PC-9 (cell line): Measurements from ENCODE around the gene OR5D18. TPM values are rescaled to one million over a fixed set of nuclear protein-coding genes. Genes with fewer than 3 reads are reported as not detected.

Experiments
- BruUV-seq: library from RNA; stranded (reverse); fragments of 400-500 nt; replicated peaks from 2 replicates; lab custom pipeline; 2021; lab: Mats Ljungman, UMichigan
- CTCF ChIA-PET: fragments of 300-600 bp; sonication (Branson Sonifier 250); formaldehyde crosslinking; loops from one replicate; lab custom pipeline; 2022; ENCODE audit warnings: antibody characterized with exemption; lab: Charles Lee
- POLR2A ChIA-PET: fragments of 300-600 bp; sonication (Branson Sonifier 250); formaldehyde crosslinking; loops from one replicate; lab custom pipeline; 2022; ENCODE audit warnings: antibody characterized with exemption; ENCODE audit not compliant: unreplicated experiment; lab: Charles Lee
- DNase-seq, 2 experiments: peaks; one replicate each; pipeline versions ENCODE4 v3.0.0 to v3.0.0-alpha.2; 2015 to 2022; ENCODE audit warnings: mixed read lengths in 1 of 2
- H2AFZ ChIP-seq: fragments of 200-600 bp; sonication (generic); 2 replicates; pipeline ENCODE4 v1.8.1; 2017; ENCODE audit warnings: antibody characterized with exemption
- H3F3A ChIP-seq: fragments of 200-600 bp; sonication (generic); 2 replicates; pipeline ENCODE4 v1.8.1; 2017; ENCODE audit warnings: antibody characterized with exemption, mild to moderate bottlenecking, low read depth; ENCODE audit not compliant: insufficient read depth
- H3K27ac ChIP-seq: fragments of 200-600 bp; sonication (generic); 2 replicates; pipeline ENCODE4 v1.6.1; 2016; ENCODE audit warnings: mixed run types
- H3K27me3 ChIP-seq: fragments of 200-600 bp; sonication (generic); 2 replicates; pipeline ENCODE4 v1.6.1; 2016; ENCODE audit warnings: low read depth, mixed run types; ENCODE audit not compliant: insufficient read depth
- H3K36me3 ChIP-seq: fragments of 200-600 bp; sonication (generic); 2 replicates; pipeline ENCODE4 v1.6.1; 2016; ENCODE audit warnings: low read depth, mixed run types
- H3K4me1 ChIP-seq: fragments of 200-600 bp; sonication (generic); replicated peaks from 2 replicates; pipeline ENCODE4 v1.6.1; 2016; ENCODE audit warnings: mixed run types; ENCODE audit not compliant: insufficient read depth
- H3K4me2 ChIP-seq: fragments of 200-600 bp; sonication (generic); 2 replicates; pipeline ENCODE4 v1.6.1; 2017; ENCODE audit warnings: mixed run types
- H3K4me3 ChIP-seq: fragments of 200-600 bp; sonication (generic); 2 replicates; pipeline ENCODE4 v1.6.1; 2016; ENCODE audit warnings: mixed run types
- H3K79me2 ChIP-seq: fragments of 200-600 bp; sonication (generic); 2 replicates; pipeline ENCODE4 v1.6.1; 2017; ENCODE audit warnings: low read depth, mixed run types
- H3K9me2 ChIP-seq: fragments of 200-600 bp; sonication (generic); 2 replicates; pipeline ENCODE4 v1.8.1; 2017; ENCODE audit warnings: mild to moderate bottlenecking; ENCODE audit not compliant: insufficient read depth
- H3K9me3 ChIP-seq: fragments of 200-600 bp; sonication (generic); 2 replicates; pipeline ENCODE4 v1.8.1; 2016; ENCODE audit warnings: low read depth; ENCODE audit not compliant: insufficient read depth
- H4K20me1 ChIP-seq: fragments of 200-600 bp; sonication (generic); 2 replicates; pipeline ENCODE4 v1.8.1; 2017; ENCODE audit not compliant: insufficient read depth
- EZH2 ChIP-seq: fragments of 200-600 bp; sonication (generic); IDR thresholded peaks from 2 replicates; pipeline ENCODE4 v1.8.0; 2017; ENCODE audit warnings: antibody characterized with exemption, low read depth
- intact Hi-C: fragments of 100-400 bp; cut with micrococcal nuclease; formaldehyde crosslinking; loops from one replicate; pipeline ENCODE4 v1.10.0; 2022; ENCODE audit not compliant: unreplicated experiment
- total RNA-seq: library from RNA; stranded (reverse); gene quantifications from 2 replicates; pipeline ENCODE4 v1.2.3, GENCODE V29; 2021
- TF ChIP-seq, protein P1 (sequence below): fragments of 200-600 bp; sonication (generic); conservative IDR thresholded peaks from 2 replicates; pipeline ENCODE4 v1.6.1; 2017; ENCODE audit warnings: mixed run types, antibody characterized with exemption, mild to moderate bottlenecking, moderate library complexity

Gene OR5D18
- total RNA-seq, 1 experiment from 2014 or later, result not detected

DNA sequence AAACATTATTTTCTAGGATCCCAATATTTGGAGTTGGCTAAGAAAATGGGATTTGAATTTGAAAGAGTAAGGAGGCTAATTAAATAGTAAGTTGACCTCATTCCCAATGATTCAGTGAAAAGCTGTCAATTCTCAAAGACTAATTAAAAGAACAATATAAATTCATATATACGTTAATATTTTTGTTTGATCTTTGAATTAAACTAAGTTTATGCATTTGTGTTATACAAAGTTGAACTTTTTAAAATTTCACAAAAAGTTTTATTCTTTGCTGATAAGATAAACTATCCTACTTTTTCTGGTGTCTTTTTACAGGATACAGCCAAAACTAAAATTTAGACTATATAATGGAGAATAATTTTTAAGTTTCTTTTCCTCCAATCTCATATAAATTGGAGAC is 8.4 kb upstream of the OR5D18 start, which contains the start of gene OR5L1:
Gene OR5L1 (plus strand): TSS at position 301 of the 400 bp plus-strand sequence. CDS start 100 bp downstream, outside the sequence.
- Histone ChIP-seq H4K20me1 (no peaks in the 10 kb centered on the region), H3K36me3 (no peaks in the 10 kb centered on the region), H3K4me3 (no peak within 1 kb of the TSS), H3K79me2 (no peaks in the 10 kb centered on the region), H3K9me3 (0 out of 2 replicates have a peak, but pooled peaks cover 3% of the 10 kb centered on the region), H3K4me2 (no peak within 1 kb of the TSS), H3K27ac (no peak within 1 kb of the TSS), H3F3A (no peaks in the 10 kb centered on the region), H2AFZ (no peak within 1 kb of the TSS), H3K9me2 (no peaks in the 10 kb centered on the region), H3K27me3 (no peaks in the 10 kb centered on the region), H3K4me1 (no peaks in the 10 kb centered on the region)
- CTCF ChIA-PET, result no interaction called here
- intact Hi-C loops, result no loop called here
- POLR2A ChIA-PET, result no interaction called here
- no peak for TF ChIP-seq EZH2
- TF ChIP-seq, protein P1, sequence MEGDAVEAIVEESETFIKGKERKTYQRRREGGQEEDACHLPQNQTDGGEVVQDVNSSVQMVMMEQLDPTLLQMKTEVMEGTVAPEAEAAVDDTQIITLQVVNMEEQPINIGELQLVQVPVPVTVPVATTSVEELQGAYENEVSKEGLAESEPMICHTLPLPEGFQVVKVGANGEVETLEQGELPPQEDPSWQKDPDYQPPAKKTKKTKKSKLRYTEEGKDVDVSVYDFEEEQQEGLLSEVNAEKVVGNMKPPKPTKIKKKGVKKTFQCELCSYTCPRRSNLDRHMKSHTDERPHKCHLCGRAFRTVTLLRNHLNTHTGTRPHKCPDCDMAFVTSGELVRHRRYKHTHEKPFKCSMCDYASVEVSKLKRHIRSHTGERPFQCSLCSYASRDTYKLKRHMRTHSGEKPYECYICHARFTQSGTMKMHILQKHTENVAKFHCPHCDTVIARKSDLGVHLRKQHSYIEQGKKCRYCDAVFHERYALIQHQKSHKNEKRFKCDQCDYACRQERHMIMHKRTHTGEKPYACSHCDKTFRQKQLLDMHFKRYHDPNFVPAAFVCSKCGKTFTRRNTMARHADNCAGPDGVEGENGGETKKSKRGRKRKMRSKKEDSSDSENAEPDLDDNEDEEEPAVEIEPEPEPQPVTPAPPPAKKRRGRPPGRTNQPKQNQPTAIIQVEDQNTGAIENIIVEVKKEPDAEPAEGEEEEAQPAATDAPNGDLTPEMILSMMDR, result no peak
- BruUV-seq, result no TSS peak
- DNase-seq, result no peak

DNA sequence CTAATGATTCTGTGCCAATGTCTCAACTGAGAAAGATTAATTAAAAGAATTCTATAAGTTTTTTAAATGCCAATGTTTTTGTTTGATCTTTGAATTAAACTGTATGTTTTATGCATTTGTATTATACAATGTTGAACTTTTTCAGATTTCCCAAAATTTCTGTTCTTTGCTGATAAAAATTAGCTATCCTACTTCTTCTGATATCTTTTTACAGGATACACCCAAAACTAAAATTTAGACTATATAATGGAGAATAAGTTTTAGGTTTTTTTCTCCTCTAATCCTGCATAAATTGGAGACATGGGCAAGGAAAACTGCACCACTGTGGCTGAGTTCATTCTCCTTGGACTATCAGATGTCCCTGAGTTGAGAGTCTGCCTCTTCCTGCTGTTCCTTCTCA is 7.5 kb downstream of the OR5D18 start, which contains the start of gene OR5L2:
Gene OR5L2 (plus strand): TSS at position 301 of the 400 bp plus-strand sequence. CDS start 0 bp downstream, at position 301.
- Histone ChIP-seq H3K9me2 (no peaks in the 10 kb centered on the region), H4K20me1 (no peaks in the 10 kb centered on the region), H3K27me3 (no peaks in the 10 kb centered on the region), H3K79me2 (no peaks in the 10 kb centered on the region), H3K36me3 (no peaks in the 10 kb centered on the region), H3K9me3 (no peaks in the 10 kb centered on the region), H3K27ac (no peak within 1 kb of the TSS), H3F3A (no peaks in the 10 kb centered on the region), H2AFZ (no peak within 1 kb of the TSS), H3K4me2 (no peak within 1 kb of the TSS), H3K4me3 (no peak within 1 kb of the TSS), H3K4me1 (no peaks in the 10 kb centered on the region)
- no TSS peak for BruUV-seq
- intact Hi-C loops, result no loop called here
- DNase-seq, result no peak
- ChIA-PET CTCF (no interaction called here), POLR2A (no interaction called here)
- TF ChIP-seq, protein P1, result no peak
- no peak for TF ChIP-seq EZH2

DNA sequence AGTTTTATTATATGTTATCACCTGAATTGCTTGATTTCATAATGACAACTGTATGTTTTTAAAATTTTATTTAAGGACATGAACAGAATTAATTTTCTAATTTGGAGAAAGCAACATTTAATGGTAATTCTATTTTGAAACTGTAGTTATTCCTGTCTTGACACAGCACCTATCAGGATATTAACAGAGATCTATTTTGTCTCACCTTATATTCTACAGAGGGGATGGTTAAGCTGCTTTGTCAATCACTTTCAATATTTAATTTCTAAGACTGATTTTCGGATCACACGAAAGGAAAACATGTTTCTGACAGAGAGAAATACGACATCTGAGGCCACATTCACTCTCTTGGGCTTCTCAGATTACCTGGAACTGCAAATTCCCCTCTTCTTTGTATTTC is 19.0 kb downstream of the OR5D18 start, which contains the start of gene OR5D16:
Gene OR5D16 (plus strand): TSS at position 301 of the 400 bp plus-strand sequence. CDS start 0 bp downstream, at position 301.
- Histone ChIP-seq H4K20me1 (no peaks in the 10 kb centered on the region), H3K79me2 (no peaks in the 10 kb centered on the region), H3K27ac (no peak within 1 kb of the TSS), H2AFZ (no peak within 1 kb of the TSS; the same call in 1 of the 2 replicates), H3K9me3 (no peaks in the 10 kb centered on the region; the same call in 1 of the 2 replicates), H3K4me1 (no peaks in the 10 kb centered on the region), H3F3A (no peaks in the 10 kb centered on the region), H3K9me2 (no peaks in the 10 kb centered on the region), H3K27me3 (no peaks in the 10 kb centered on the region), H3K4me2 (no peak within 1 kb of the TSS), H3K4me3 (no peak within 1 kb of the TSS), H3K36me3 (no peaks in the 10 kb centered on the region)
- no TSS peak for BruUV-seq
- POLR2A ChIA-PET, result no interaction called here
- no peak for TF ChIP-seq EZH2
- TF ChIP-seq, protein P1, result no peak
- no peak for DNase-seq
- intact Hi-C loops, result no loop called here
- CTCF ChIA-PET, result no interaction called here
